ENCODE results near the gene TMEM183A.

- no peak for TF ChIP-seq CTCF (IDR thresholded peaks at IDR 0.05)
- TF ChIP-seq POLR2A (IDR thresholded peaks at IDR 0.05), result no peak
These were observed 21.8 kb downstream of the TMEM183A start for GRCh38 chr1:203028784-203029553.

Measured in breast epithelium (tissue), 3 donors.